ENCODE results near the gene ADAM8. TPM values are rescaled to one million over a fixed set of nuclear protein-coding genes. Genes with fewer than 3 reads are reported as not detected.

ADAM8 gene
- total RNA-seq, 4 donors from 2014 or later, result 0.90 to 2.1 (median 1.2) TPM

GRCh38 chr10:133221331-133221730 lies 55.3 kb downstream of the ADAM8 start:
- H3K9me3 ChIP-seq, result no peaks in the 10 kb centered on the region
- no peaks in the 10 kb centered on the region for H3K36me3 ChIP-seq
- TF ChIP-seq, protein P1, sequence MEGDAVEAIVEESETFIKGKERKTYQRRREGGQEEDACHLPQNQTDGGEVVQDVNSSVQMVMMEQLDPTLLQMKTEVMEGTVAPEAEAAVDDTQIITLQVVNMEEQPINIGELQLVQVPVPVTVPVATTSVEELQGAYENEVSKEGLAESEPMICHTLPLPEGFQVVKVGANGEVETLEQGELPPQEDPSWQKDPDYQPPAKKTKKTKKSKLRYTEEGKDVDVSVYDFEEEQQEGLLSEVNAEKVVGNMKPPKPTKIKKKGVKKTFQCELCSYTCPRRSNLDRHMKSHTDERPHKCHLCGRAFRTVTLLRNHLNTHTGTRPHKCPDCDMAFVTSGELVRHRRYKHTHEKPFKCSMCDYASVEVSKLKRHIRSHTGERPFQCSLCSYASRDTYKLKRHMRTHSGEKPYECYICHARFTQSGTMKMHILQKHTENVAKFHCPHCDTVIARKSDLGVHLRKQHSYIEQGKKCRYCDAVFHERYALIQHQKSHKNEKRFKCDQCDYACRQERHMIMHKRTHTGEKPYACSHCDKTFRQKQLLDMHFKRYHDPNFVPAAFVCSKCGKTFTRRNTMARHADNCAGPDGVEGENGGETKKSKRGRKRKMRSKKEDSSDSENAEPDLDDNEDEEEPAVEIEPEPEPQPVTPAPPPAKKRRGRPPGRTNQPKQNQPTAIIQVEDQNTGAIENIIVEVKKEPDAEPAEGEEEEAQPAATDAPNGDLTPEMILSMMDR (IDR thresholded peaks at IDR 0.05 in 4 of 5, conservative IDR thresholded peaks at IDR 0.05 in 1 of 5), result no peak
- no peak for TF ChIP-seq POLR2A (IDR thresholded peaks at IDR 0.05)
- no peak for ATAC-seq
- intact Hi-C loops (cut with DNase I; ENCODE audit: low total_unique reads) (no loop called here), in situ Hi-C loops (cut with MboI; ENCODE audit: low sequenced_read_pairs in 4 of 4) (no loop called here)
- H3K27me3 ChIP-seq, result peaks cover 17 to 48% (median 26%) of the 10 kb centered on the region in 3 donors
- no peaks in the 10 kb centered on the region for H3K4me1 ChIP-seq
- DNase-seq, result no peak
- H3K4me3 ChIP-seq, result no peak overlapping the region
- H3K27ac ChIP-seq, result no peak overlapping the region

GRCh38 chr10:133219782-133220181 lies 56.9 kb downstream of the ADAM8 start:
- intact Hi-C loops (cut with DNase I; ENCODE audit: low total_unique reads), result no loop called here

GRCh38 chr10:133218891-133219290 lies 57.8 kb downstream of the ADAM8 start:
- peaks cover 0 to 35% (median 15%) of the 10 kb centered on the region in 3 donors for H3K27me3 ChIP-seq
- intact Hi-C loops (cut with DNase I; ENCODE audit: low total_unique reads) (no loop called here), in situ Hi-C loops (cut with MboI; ENCODE audit: low sequenced_read_pairs in 4 of 4) (no loop called here)
- no peak overlapping the region for H3K27ac ChIP-seq
- H3K4me1 ChIP-seq, result no peaks in the 10 kb centered on the region
- no peaks in the 10 kb centered on the region for H3K9me3 ChIP-seq
- ATAC-seq, result no peak
- DNase-seq, result no peak
- H3K4me3 ChIP-seq, result no peak overlapping the region
- no peaks in the 10 kb centered on the region for H3K36me3 ChIP-seq
- TF ChIP-seq, protein P1 (IDR thresholded peaks at IDR 0.05 in 4 of 5, conservative IDR thresholded peaks at IDR 0.05 in 1 of 5), result no peak
- no peak for TF ChIP-seq POLR2A (IDR thresholded peaks at IDR 0.05)

More at GRCh38 chr10:133219782-133220181, 56.9 kb downstream of the ADAM8 start:
- no peaks in the 10 kb centered on the region for H3K36me3 ChIP-seq
- DNase-seq, result no peak
- in situ Hi-C loops (cut with MboI; ENCODE audit: low sequenced_read_pairs in 4 of 4), result no loop called here
- no peak for TF ChIP-seq POLR2A (IDR thresholded peaks at IDR 0.05)
- TF ChIP-seq, protein P1 (IDR thresholded peaks at IDR 0.05 in 4 of 5, conservative IDR thresholded peaks at IDR 0.05 in 1 of 5), result no peak
- H3K4me3 ChIP-seq, result no peak overlapping the region
- no peaks in the 10 kb centered on the region for H3K4me1 ChIP-seq
- H3K27me3 ChIP-seq, result peaks cover 8 to 38% (median 17%) of the 10 kb centered on the region in 3 donors
- no peak overlapping the region for H3K27ac ChIP-seq
- no peaks in the 10 kb centered on the region for H3K9me3 ChIP-seq
- no peak for ATAC-seq

GRCh38 chr10:133217800-133218589 lies 58.7 kb downstream of the ADAM8 start:
- Histone ChIP-seq H3K27me3 (peaks cover 0 to 35% (median 16%) of the 10 kb centered on the region in 3 donors), H3K4me3 (no peak overlapping the region), H3K4me1 (no peaks in the 10 kb centered on the region), H3K27ac (no peak overlapping the region), H3K9me3 (no peaks in the 10 kb centered on the region), H3K36me3 (no peaks in the 10 kb centered on the region)
- DNase-seq (no peak), ATAC-seq (no peak)
- in situ Hi-C loops (cut with MboI; ENCODE audit: low sequenced_read_pairs in 4 of 4), result no loop called here
- intact Hi-C loops (cut with DNase I; ENCODE audit: low total_unique reads), result no loop called here
- TF ChIP-seq, protein P1 (IDR thresholded peaks at IDR 0.05 in 4 of 5, conservative IDR thresholded peaks at IDR 0.05 in 1 of 5), result no peak
